PC-3 (cell line): ENCODE results near the gene AMMECR1.

Experiments
- CTCF ChIP-seq: fragments of 300-600 bp; sonication (generic); conservative IDR thresholded peaks from 2 replicates; pipeline ENCODE4 v1.5.1; 2017; ENCODE audit warnings: antibody characterized with exemption, low read depth, mild to moderate bottlenecking, low read length
- EZH2 ChIP-seq: fragments of 300-600 bp; sonication (generic); IDR thresholded peaks from one replicate; pipeline ENCODE4 v1.6.1; 2017; ENCODE audit warnings: antibody characterized with exemption, mild to moderate bottlenecking, low read length; ENCODE audit not compliant: unreplicated experiment
- EZH2phosphoT487 ChIP-seq: fragments of 300-600 bp; sonication (generic); IDR thresholded peaks from 2 replicates; pipeline ENCODE4 v1.6.1; 2018; ENCODE audit warnings: mild to moderate bottlenecking, antibody characterized with exemption, low read length, borderline replicate concordance

- TF ChIP-seq CTCF (no peak), EZH2phosphoT487 (no peak), EZH2 (no peak)
Observed at GRCh38 chrX:110162131-110162530, 155.8 kb downstream of the AMMECR1 start.
